Measurements from ENCODE around the gene RNASEH2C.

DNA sequence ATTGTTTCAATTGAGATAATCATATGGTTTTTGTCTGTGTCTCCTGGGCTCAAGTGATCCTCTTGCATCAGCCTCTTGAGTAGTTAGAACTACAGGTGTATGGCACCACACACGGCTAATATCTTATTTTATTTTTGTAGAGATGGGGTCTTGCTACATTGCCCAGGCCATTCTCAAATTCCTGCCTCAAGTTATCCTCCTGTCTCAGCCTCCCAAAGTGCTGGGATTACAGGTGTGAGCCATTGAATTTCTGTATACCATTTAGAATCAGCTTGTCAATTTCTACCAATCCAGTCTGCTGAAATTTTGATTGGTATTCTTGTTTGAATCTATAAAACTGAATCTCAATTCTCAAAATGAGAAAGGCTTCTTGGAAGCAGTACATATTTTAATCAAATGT lies 18.9 kb downstream of the RNASEH2C start:
- TF ChIP-seq, protein P1, sequence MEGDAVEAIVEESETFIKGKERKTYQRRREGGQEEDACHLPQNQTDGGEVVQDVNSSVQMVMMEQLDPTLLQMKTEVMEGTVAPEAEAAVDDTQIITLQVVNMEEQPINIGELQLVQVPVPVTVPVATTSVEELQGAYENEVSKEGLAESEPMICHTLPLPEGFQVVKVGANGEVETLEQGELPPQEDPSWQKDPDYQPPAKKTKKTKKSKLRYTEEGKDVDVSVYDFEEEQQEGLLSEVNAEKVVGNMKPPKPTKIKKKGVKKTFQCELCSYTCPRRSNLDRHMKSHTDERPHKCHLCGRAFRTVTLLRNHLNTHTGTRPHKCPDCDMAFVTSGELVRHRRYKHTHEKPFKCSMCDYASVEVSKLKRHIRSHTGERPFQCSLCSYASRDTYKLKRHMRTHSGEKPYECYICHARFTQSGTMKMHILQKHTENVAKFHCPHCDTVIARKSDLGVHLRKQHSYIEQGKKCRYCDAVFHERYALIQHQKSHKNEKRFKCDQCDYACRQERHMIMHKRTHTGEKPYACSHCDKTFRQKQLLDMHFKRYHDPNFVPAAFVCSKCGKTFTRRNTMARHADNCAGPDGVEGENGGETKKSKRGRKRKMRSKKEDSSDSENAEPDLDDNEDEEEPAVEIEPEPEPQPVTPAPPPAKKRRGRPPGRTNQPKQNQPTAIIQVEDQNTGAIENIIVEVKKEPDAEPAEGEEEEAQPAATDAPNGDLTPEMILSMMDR (IDR thresholded peaks at IDR 0.05), result no peak
- no peak for TF ChIP-seq POLR2AphosphoS5 (IDR thresholded peaks at IDR 0.05)
- no peak for TF ChIP-seq EP300 (IDR thresholded peaks at IDR 0.05; ENCODE audit: low read depth)
